Measurements from ENCODE around the gene APPBP2.

APPBP2 gene

GRCh38 chr17:60534613-60535157 lies 8.6 kb upstream of the APPBP2 start:
- DNase-seq (ENCODE audit: insufficient read length, low spot score) (no peak), FAIRE-seq (no peak)
- TF ChIP-seq CTCF (IDR thresholded peaks at IDR 0.05; ENCODE audit: insufficient read depth, missing control alignments) = no peak

- TF ChIP-seq CTCF (IDR thresholded peaks at IDR 0.05; ENCODE audit: insufficient read depth, missing control alignments) = no peak
- DNase-seq (ENCODE audit: insufficient read length, low spot score) (no peak), FAIRE-seq (no peak)
Observed at GRCh38 chr17:60534010-60534555, 8.0 kb upstream of the APPBP2 start.

- DNase-seq (ENCODE audit: insufficient read length, low spot score) = no peak
- no peak for TF ChIP-seq CTCF (IDR thresholded peaks at IDR 0.05; ENCODE audit: insufficient read depth, missing control alignments)
- no peak for FAIRE-seq
Observed at GRCh38 chr17:60529806-60530205, 3.8 kb upstream of the APPBP2 start.

GRCh38 chr17:60528828-60529227 lies 2.8 kb upstream of the APPBP2 start:
- no peak for FAIRE-seq
- no peak for DNase-seq (ENCODE audit: insufficient read length, low spot score)
- TF ChIP-seq CTCF (IDR thresholded peaks at IDR 0.05; ENCODE audit: insufficient read depth, missing control alignments) = no peak

GRCh38 chr17:60527701-60528100 lies 1.7 kb upstream of the APPBP2 start:
- DNase-seq (ENCODE audit: insufficient read length, low spot score) (no peak), FAIRE-seq (no peak)
- no peak for TF ChIP-seq CTCF (IDR thresholded peaks at IDR 0.05; ENCODE audit: insufficient read depth, missing control alignments)

- DNase-seq (ENCODE audit: insufficient read length, low spot score) = no peak
- no peak for TF ChIP-seq CTCF (IDR thresholded peaks at IDR 0.05; ENCODE audit: insufficient read depth, missing control alignments)
- FAIRE-seq = no peak
Observed at GRCh38 chr17:60526726-60527125, 684 bp upstream of the APPBP2 start.

- DNase-seq (ENCODE audit: insufficient read length, low spot score) (no peak), FAIRE-seq (no peak)
- no peak for TF ChIP-seq CTCF (IDR thresholded peaks at IDR 0.05; ENCODE audit: insufficient read depth, missing control alignments)
Observed at GRCh38 chr17:60525328-60525684, 736 bp downstream of the APPBP2 start.
